ENCODE results near the gene GNAI3.

Gene GNAI3

DNA sequence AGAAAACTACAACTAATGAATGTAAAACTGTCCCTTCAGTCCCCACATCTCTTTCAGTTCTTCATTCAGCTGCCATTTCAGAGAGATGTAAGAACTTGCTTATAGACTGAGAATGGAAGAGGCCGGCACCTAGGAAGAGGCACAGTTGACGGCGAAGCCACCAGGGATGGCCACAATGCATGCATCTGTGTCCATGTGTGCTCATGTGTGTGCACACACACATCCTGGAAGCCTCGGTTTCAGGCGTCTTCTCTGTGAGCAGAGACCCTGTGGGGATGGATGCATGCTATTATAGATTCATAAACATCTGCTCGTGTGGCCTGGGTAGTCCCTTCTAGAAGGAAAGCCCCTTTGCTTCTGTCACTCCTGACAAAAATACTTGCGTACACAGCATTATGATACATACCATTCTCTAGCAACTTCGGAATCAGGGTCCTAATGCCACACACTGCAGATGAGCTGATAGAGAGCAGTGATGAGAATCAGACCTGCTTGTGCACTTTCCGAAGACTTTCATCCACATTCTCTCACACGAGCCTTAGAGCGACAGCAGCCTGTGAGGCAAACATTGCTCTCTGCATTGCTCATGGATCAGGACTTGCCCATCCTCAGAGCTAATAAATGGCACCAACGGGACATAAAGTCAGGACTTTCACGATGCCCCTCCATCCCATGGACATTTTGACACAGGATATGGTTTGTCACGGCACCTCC, 21.2 kb upstream of the GNAI3 start:
- no peak for DNase-seq (ENCODE audit: low read depth)

GRCh38 chr1:109527846-109528695, 20.3 kb upstream of the GNAI3 start:
- no peak for DNase-seq (ENCODE audit: low read depth)

DNA sequence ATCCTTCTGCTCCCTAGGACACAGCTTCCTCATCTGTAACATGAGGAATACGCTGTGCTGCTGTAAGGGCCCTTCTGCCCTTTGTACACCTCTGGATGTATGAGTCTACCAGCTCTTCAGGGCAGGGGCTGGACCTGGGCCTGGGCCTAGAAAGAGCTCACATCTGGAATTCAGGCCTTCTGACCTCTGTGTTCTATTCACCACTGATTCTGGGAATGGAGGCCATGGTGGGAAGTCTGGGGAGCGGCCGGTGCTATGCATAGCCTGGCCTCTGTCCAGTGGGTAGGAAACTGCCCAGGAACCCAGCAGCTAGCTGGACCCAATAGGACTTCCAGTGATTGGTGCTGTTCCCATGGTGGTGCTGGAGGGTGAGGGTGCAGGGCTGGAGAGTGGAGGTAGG, 19.7 kb upstream of the GNAI3 start:
- DNase-seq (ENCODE audit: low read depth), result no peak

DNA sequence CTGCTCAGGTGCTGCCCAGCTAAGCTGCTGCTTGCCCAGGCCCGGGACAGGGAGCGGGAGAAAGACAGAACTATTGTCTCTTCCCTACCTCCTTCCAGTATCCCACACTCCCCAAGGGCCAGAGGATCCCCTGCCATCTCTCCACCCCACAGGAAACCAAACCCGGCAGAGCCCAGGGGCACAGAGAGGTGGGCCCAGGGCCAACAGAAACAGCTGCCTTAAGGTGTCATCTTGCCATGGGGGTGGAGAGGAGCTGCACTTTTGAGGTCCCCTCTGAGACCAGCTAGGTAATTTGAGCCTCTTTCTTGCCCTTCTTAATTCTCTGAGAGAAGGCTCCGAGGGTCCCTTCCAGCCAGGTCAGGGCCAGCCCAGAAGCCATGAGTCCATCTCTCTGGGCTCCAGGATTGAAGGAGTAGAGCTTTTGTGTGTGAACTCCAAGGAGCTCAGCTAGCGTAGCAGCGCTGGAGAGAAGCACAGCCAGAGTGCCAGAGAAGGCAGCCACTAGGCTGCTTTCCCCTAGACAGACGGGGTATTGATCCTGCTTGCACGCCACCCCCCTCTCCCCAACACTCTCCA, 18.4 kb upstream of the GNAI3 start:
- no peak for DNase-seq (ENCODE audit: low read depth)

DNA sequence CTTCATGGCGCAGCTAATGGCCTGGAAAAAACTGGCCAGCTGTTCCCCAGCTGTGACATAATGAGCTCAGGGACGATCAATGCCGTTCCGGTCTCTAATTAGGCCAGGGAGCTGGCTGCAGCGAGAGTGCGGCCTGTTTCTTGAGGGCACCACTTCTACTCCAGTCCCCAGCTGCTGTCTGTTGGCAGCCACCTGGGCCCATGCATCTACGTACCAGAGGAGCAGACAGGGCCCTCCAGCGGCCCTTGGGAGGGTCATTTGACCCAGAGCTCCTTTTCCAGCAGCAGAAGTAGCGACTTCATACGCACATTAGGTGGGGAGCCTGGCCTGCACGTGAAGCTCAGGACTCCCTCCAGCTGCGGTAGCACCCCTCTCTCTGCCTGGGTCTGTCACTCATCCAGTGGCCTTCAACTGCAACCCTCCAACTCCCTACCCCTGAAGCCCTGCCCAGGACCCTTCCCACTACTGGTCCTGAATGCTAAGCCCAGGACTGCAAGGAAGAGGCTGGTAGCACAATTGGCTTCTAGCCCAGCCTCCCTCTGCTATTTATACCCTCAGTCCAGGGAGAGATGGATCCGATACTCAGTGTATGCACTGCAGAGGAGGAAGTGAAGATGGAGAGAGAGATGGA, 17.8 kb upstream of the GNAI3 start:
- no peak for DNase-seq (ENCODE audit: low read depth)

GRCh38 chr1:109531380-109531779, 17.0 kb upstream of the GNAI3 start:
- DNase-seq (ENCODE audit: low read depth), result no peak

DNA sequence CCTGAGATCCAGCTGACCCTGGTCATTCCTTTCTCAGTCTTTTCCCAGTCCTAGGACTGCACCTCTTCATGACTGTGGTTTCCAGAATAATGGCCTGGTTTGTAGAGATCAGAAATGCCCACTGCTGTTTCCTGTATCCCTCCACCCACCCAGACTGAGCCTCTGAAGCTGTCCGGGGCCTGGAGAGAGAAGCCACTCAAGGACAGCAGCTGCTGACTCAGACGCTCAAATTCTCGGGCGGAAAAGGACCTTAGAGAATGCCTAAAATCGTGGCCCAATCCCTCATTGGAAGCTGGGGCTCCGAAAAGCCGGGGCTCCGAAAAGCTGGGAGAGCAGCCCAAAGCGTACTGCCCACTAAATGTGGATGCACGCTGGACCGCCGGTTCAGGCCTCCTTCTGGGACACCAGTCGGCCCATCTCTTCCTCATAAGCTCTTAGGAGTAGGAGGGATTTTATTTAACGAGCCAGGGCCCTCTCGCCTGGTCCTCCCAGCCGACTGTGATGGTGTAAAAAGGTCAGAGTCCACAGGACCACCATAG, 16.5 kb upstream of the GNAI3 start:
- no peak for DNase-seq (ENCODE audit: low read depth)

DNA sequence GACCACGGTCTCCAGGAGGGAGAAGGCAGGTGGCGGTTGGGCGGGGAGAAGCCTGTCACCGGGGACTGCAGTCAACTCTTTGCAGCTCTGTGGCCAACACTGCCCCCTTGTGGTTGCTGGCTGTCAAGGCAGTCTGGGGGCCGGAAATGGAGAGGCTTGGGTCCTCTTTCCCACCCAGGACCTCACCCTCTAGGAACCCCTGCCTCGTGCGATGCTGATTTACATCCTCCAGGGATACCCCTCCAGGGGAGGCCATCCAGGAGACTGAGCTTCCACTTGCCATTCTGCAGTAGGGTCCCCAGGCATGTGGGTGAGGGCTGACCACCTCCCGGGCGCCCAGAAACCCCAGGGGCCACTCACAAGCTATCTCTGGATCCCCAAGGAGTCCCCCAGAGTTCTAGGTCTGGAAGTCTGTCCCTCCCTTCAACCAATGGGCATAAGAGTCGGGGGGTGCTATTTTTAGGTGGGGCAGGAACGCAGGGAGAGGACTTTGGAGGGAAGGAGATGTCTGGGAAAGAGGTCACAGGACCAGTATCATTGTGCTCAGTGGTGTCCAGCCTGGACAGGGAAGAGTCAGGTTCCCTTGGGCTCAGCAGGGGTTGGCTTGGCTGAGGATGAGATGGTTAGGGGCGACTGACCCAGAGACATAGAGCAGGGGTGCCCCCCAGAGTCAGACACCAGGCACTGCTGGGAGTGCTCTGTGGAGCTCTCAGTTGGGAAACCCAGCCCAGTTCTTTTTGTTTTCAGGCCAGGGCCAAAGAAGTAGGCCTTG, 15.9 kb upstream of the GNAI3 start:
- DNase-seq (ENCODE audit: low read depth), result peak; percentile 88

DNA sequence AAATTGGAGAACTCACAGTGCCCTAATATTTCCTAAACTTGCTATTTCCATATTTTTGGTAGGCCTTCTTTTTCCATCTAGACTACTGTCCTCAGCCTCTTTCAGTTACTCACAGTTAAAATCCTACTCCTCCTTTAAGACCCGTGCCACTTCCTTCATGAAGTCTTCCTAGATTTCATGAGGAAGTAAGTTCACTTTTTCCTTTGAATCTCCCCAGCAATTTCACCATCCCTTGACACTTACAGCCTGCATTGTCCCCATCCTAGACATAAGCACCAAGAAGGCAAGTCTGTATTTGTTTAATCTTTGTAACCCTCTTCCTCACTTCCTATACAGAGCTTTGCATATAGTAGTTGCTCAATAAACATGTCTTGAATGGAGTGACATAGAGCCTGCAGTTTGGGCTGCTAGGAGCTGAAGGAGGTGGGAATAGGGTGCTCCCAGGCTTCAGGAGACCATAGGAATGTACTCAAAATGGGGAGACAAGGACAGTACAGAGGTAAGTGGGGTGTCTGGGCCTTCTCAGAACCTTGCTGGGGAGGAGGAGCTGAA, 14.0 kb upstream of the GNAI3 start:
- no peak for DNase-seq (ENCODE audit: low read depth)

GRCh38 chr1:109535481-109535880, 12.9 kb upstream of the GNAI3 start:
- DNase-seq (ENCODE audit: low read depth), result no peak

DNA sequence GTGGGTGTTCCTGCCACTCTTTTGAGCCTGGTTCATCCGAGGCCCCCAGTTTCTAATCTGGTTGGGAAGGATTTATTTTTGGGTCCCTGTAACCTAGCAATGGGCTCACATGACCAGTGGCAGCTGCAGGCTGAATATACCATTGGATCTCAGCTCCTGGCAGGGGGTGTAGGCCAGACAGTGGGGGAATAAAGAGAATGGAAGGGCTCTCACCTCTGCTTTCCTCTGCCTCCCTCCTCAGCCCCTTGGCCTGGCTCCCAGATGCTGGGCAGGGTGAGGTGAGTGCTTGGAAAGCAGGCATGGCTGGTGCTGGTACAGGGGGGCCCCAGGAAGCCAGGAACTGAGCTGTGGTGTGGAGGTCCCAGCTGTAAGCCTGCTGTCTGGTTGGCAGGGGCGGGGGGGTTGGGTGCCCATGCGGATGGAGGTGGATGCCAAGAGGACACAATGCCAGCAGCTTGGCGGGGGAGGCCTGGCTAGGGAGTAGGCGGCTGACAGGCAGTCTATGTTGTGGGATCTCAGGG, 12.4 kb upstream of the GNAI3 start:
- DNase-seq (ENCODE audit: low read depth), result no peak

DNA sequence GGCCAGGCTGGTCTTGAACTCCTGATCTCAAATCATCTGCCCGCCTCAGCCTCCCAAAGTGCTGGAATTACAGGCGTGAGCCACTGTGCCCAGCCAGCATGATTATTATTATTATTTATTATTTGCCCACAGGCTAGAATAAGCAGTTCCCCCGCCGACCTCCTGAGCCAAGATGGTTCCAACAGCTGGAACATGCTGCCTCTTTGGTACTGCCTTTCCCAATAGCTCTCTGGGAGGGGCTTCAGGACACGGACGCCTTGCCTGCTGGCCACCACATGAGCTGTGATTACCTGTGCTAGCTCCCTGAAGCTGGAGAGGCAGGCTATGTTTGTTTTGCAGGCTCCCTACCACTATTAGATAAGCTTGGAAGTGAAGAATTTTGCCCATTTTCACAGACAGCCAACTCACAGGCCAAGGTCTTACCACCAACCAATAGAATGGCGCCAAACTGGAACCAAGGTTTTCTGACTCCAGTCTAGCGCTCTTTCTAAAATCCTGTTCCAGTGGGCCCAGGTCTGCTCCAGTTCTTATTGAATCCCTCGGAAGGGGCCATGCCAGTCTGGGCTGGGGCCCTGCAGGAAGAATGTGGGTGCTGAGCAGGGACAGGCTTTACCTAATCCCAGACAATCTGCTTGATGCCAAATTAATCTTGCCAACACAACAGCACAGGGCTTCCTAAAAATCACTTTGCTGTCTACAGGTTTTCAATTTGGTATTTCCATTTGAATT, 10.8 kb upstream of the GNAI3 start:
- no peak for DNase-seq (ENCODE audit: low read depth)

DNA sequence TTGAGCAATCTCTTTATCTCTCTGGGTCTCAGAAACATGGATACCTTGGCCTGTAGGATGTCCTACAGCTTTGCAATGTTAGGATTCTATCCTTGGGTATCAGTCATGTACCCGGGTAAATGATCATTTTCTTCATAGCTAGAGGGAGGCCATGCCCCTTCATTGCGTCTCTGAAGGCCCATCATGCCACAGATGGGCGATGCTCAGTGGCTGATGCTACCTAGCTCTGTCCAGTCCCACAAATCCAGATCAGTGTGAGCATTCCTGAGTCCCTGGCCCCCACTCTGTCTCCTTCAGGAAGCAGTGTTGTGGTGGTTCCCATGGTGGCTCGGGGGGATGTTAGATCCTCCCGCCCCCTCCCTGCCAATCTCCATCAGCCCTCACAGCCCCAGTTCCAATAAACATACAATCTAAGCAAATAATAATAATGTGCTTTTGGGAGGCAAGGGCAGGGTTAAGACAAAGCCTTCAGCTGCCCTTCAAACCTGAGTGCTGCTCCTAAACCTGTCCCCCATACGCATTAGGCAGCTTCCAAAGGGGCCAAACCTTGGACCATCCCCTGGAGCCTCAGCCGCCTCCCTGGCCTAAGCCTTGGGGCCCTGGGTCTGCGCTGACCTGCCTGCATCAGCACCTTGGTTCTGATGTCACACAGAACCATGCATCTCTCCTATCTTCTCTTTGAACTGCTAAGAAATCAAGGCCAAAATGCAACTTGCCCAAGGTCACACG, 9.4 kb upstream of the GNAI3 start:
- DNase-seq (ENCODE audit: low read depth), result no peak

DNA sequence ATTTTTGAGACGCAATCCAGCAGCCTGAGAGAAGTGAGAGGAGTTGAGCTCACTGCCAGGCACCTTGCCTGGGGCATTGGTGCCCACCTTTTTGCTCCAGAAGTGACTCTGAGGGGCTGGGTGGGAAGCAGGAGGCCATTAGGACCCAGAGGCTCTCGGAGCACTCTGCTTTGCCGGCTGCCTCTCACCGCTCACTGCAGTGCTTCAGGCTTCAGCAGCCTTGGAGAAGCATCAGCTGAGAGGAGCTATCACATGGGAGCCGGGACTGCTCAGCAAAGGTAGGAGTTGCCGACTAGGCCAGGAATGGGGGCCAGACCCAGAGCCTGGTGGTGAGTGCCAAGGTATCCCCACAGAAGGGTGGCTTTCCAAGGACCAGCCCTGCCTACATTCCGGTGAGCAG, 8.7 kb upstream of the GNAI3 start, which contains the start of gene GPR61:
Gene GPR61, plus strand, starts transcription at position 197 of the 400 bp plus-strand sequence. CDS start 3,151 bp downstream, outside the sequence.
- no peak for DNase-seq (ENCODE audit: low read depth)

- DNase-seq (ENCODE audit: low read depth), result no peak
These were observed 7.3 kb upstream of the GNAI3 start for GRCh38 chr1:109541102-109541501.

DNA sequence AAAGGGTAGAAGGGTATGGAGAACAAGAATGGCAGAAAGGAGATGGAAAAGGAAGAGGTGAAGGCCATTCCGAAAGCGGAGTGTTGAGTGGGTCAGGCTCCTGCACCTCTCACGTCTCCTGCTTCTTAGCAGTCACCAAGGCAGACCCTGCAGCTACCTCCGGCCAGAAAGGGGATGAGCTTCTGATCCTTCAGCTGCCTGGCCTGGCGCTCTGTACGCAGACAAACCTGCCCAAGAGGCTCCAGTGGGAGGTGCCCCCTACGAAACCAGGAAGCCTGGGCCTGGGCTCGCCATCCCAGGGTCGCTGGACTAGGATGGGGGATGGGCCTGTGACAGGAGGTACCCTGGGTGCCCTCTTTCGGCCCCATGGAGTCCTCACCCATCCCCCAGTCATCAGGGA, 5.8 kb upstream of the GNAI3 start:
- no peak for DNase-seq (ENCODE audit: low read depth)

DNA sequence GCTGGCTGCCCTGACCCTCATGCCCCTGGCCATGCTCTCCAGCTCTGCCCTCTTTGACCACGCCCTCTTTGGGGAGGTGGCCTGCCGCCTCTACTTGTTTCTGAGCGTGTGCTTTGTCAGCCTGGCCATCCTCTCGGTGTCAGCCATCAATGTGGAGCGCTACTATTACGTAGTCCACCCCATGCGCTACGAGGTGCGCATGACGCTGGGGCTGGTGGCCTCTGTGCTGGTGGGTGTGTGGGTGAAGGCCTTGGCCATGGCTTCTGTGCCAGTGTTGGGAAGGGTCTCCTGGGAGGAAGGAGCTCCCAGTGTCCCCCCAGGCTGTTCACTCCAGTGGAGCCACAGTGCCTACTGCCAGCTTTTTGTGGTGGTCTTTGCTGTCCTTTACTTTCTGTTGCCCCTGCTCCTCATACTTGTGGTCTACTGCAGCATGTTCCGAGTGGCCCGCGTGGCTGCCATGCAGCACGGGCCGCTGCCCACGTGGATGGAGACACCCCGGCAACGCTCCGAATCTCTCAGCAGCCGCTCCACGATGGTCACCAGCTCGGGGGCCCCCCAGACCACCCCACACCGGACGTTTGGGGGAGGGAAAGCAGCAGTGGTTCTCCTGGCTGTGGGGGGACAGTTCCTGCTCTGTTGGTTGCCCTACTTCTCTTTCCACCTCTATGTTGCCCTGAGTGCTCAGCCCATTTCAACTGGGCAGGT, 5.0 kb upstream of the GNAI3 start:
- no peak for DNase-seq (ENCODE audit: low read depth)

GRCh38 chr1:109543988-109544735, 4.3 kb upstream of the GNAI3 start:
- no peak for DNase-seq (ENCODE audit: low read depth)
